H1 (cell line): ENCODE results near the gene BBS12. TPM values are rescaled to one million over a fixed set of nuclear protein-coding genes. Genes with fewer than 3 reads are reported as not detected.

Experiments
- CTCF ChIA-PET: fragments of 300-600 bp; sonication (Branson Sonifier 250); formaldehyde crosslinking; loops from one replicate; lab custom pipeline; 2021; ENCODE audit not compliant: partially characterized antibody; lab: Charles Lee
- POLR2A ChIA-PET: fragments of 300-600 bp; sonication (Branson Sonifier 250); formaldehyde crosslinking; loops from one replicate; lab custom pipeline; 2021; ENCODE audit warnings: inconsistent platforms; ENCODE audit not compliant: partially characterized antibody; lab: Charles Lee
- DNase-seq, 2 experiments: peaks; one replicate each; pipeline versions ENCODE4 v3.0.0 to v3.0.0-alpha.2; 2010 to 2022; ENCODE audit warnings: low spot score in 2 of 2, low read depth in 1 of 2, mixed read lengths in 1 of 2
- FAIRE-seq: peaks from 2 replicates; lab custom pipeline; 2011; peaks lifted over from hg19 to GRCh38; lab: Jason Lieb, UNC
- H2AFZ ChIP-seq: 2 replicates; pipeline ENCODE4 v1.8.1; 2012; ENCODE audit warnings: low read length, inconsistent platforms
- H2AK5ac ChIP-seq: 2 replicates; pipeline ENCODE4 v1.6.1; 2013; ENCODE audit warnings: low read depth, low read length
- H2BK120ac ChIP-seq: replicated peaks from 2 replicates; pipeline ENCODE3; 2013; ENCODE audit warnings: low read depth, low read length, inconsistent platforms
- H2BK12ac ChIP-seq: 2 replicates; pipeline ENCODE4 v1.6.1; 2013; ENCODE audit warnings: low read depth, low read length
- H2BK15ac ChIP-seq: 2 replicates; pipeline ENCODE4 v1.6.1; 2013; ENCODE audit warnings: low read length
- H2BK20ac ChIP-seq: 2 replicates; pipeline ENCODE4 v1.6.1; 2013; ENCODE audit warnings: low read length
- H2BK5ac ChIP-seq: 2 replicates; pipeline ENCODE4 v1.6.1; 2013; ENCODE audit warnings: low read depth, low read length
- H3K14ac ChIP-seq: 2 replicates; pipeline ENCODE4 v1.6.1; 2013; ENCODE audit warnings: inconsistent platforms; ENCODE audit not compliant: insufficient read length
- H3K18ac ChIP-seq: 2 replicates; pipeline ENCODE4 v1.6.1; 2013; ENCODE audit warnings: low read length; ENCODE audit errors: extremely low read depth
- H3K23ac ChIP-seq: 2 replicates; pipeline ENCODE4 v1.6.1; 2013; ENCODE audit warnings: inconsistent platforms; ENCODE audit not compliant: insufficient read length
- H3K23me2 ChIP-seq: 2 replicates; pipeline ENCODE4 v1.6.1; 2013; ENCODE audit warnings: low read depth, low read length
- H3K27ac ChIP-seq: 2 replicates; pipeline ENCODE4 v1.6.1; 2011; ENCODE audit warnings: low read depth, low read length, inconsistent platforms
- H3K27me3 ChIP-seq, 4 experiments: replicated peaks in 1 of 4; 1 replicate in 1 of 4; 2 replicates in 3 of 4; pipeline versions ENCODE4 v1.6.1 to v1.8.1; 2011 to 2013; ENCODE audit warnings: low read length in 3 of 4, mild to moderate bottlenecking in 3 of 4, inconsistent platforms in 2 of 4, mixed read lengths in 2 of 4, moderate library complexity in 1 of 4; ENCODE audit not compliant: control insufficient read depth in 3 of 4, insufficient read depth in 3 of 4; ENCODE audit errors: extremely low read depth in 1 of 4
- H3K36me3 ChIP-seq, 4 experiments: 2 replicates each; pipeline versions ENCODE4 v1.6.1 to v1.8.1; 2011 to 2013; ENCODE audit warnings: mild to moderate bottlenecking in 4 of 4, low read length in 3 of 4, moderate library complexity in 2 of 4, control low read depth in 1 of 4, inconsistent platforms in 1 of 4; ENCODE audit not compliant: insufficient read depth in 4 of 4, control insufficient read depth in 2 of 4
- H3K4ac ChIP-seq: replicated peaks from 2 replicates; pipeline ENCODE3; 2013; ENCODE audit warnings: low read length, low read depth, mixed read lengths, inconsistent platforms; ENCODE audit not compliant: insufficient read length
- H3K4me1 ChIP-seq, 4 experiments: replicated peaks in 1 of 4; 1 replicate in 1 of 4; 2 replicates in 3 of 4; pipeline versions ENCODE4 v1.6.1 to v1.8.1; 2011 to 2013; ENCODE audit warnings: low read length in 3 of 4, inconsistent platforms in 2 of 4, mixed read lengths in 1 of 4; ENCODE audit not compliant: insufficient read depth in 4 of 4, control insufficient read depth in 3 of 4
- H3K4me2 ChIP-seq, 2 experiments: 2 replicates each; pipeline versions ENCODE4 v1.6.1 to v1.8.1; 2011 to 2013; ENCODE audit warnings: low read depth in 2 of 2, low read length in 2 of 2, control low read depth in 1 of 2, inconsistent platforms in 1 of 2, mild to moderate bottlenecking in 1 of 2; ENCODE audit not compliant: insufficient read depth in 1 of 2
- H3K4me3 ChIP-seq, 4 experiments: fragments of 200-600, 300-600 bp in 1 of 4; sonication (generic), shearing (Covaris generic), sonication (Bioruptor Twin) in 1 of 4; 2 replicates each; pipeline versions ENCODE4 v1.5.1 to v1.8.1; 2011 to 2016; ENCODE audit warnings: low read length in 4 of 4, low read depth in 3 of 4, control low read depth in 2 of 4, inconsistent platforms in 2 of 4, mild to moderate bottlenecking in 2 of 4, mixed read lengths in 1 of 4, moderate library complexity in 1 of 4; ENCODE audit not compliant: insufficient read depth in 2 of 4; ENCODE audit errors: extremely low read depth in 1 of 4
- H3K56ac ChIP-seq: replicated peaks from 2 replicates; pipeline ENCODE3; 2013; ENCODE audit warnings: low read depth, mild to moderate bottlenecking, mixed read lengths, low read length, inconsistent platforms; ENCODE audit not compliant: insufficient read length
- H3K79me1 ChIP-seq: 2 replicates; pipeline ENCODE4 v1.6.1; 2013; ENCODE audit warnings: low read depth, low read length, control low read depth
- H3K79me2 ChIP-seq, 2 experiments: 2 replicates each; pipeline versions ENCODE4 v1.6.1 to v1.8.1; 2012 to 2013; ENCODE audit warnings: low read length in 2 of 2, mild to moderate bottlenecking in 2 of 2, inconsistent platforms in 1 of 2; ENCODE audit not compliant: insufficient read depth in 2 of 2, control insufficient read depth in 1 of 2
- H3K9ac ChIP-seq, 4 experiments: replicated peaks in 1 of 4; 1 replicate in 1 of 4; 2 replicates in 3 of 4; pipeline versions ENCODE4 v1.6.1 to v1.8.1; 2011 to 2013; ENCODE audit warnings: low read depth in 3 of 4, low read length in 3 of 4, control low read depth in 2 of 4, mild to moderate bottlenecking in 2 of 4, moderate library complexity in 2 of 4, inconsistent platforms in 1 of 4; ENCODE audit errors: extremely low read depth in 1 of 4
- H3K9me3 ChIP-seq, 2 experiments: 2 replicates each; pipeline versions ENCODE4 v1.6.1 to v1.8.1; 2012 to 2013; ENCODE audit warnings: mild to moderate bottlenecking in 2 of 2, moderate library complexity in 2 of 2, control low read depth in 1 of 2, inconsistent platforms in 1 of 2, low read depth in 1 of 2, low read length in 1 of 2, mixed read lengths in 1 of 2; ENCODE audit not compliant: insufficient read depth in 2 of 2
- H4K20me1 ChIP-seq, 2 experiments: replicated peaks in 1 of 2; 2 replicates each; pipeline versions ENCODE3 to v1.8.1; 2011 to 2013; ENCODE audit warnings: inconsistent platforms in 2 of 2, low read length in 2 of 2, mild to moderate bottlenecking in 1 of 2; ENCODE audit not compliant: insufficient read depth in 2 of 2, control insufficient read depth in 1 of 2
- H4K5ac ChIP-seq: 2 replicates; pipeline ENCODE4 v1.6.1; 2013; ENCODE audit warnings: low read length, low read depth, mixed read lengths, inconsistent platforms; ENCODE audit not compliant: insufficient read length
- H4K8ac ChIP-seq: 2 replicates; pipeline ENCODE4 v1.8.0; 2013; ENCODE audit warnings: mild to moderate bottlenecking, moderate library complexity, low read length, inconsistent platforms; ENCODE audit not compliant: insufficient read depth; ENCODE audit errors: extremely low read depth
- H4K91ac ChIP-seq: replicated peaks from 2 replicates; pipeline ENCODE3; 2013; ENCODE audit warnings: low read length, mixed read lengths, inconsistent platforms; ENCODE audit not compliant: insufficient read length
- CBX8 ChIP-seq: fragments of 300-800, 300-1000 bp; sonication (generic); IDR thresholded peaks from 2 replicates; pipeline ENCODE4 v1.7.1; 2016; ENCODE audit warnings: low read depth, low read length, borderline replicate concordance
- KDM1A ChIP-seq: fragments of 200-600, 300-600 bp; sonication (generic); IDR thresholded peaks from 2 replicates; pipeline ENCODE4 v1.7.1; 2016; ENCODE audit warnings: mild to moderate bottlenecking, low read length, borderline replicate concordance
- SIX5 ChIP-seq: IDR thresholded peaks from 2 replicates; pipeline ENCODE4 v1.6.1; 2011; ENCODE audit warnings: mild to moderate bottlenecking, low read depth, low read length
- WGBS, 2 experiments: shearing (Covaris generic) in 1 of 2; methylation state at CpG; one replicate each; pipeline versions ENCODE4 v1.1.6 to v1.1.7; 2013 to 2015; ENCODE audit warnings: low lambda C conversion rate in 2 of 2, mixed read lengths in 2 of 2, inconsistent platforms in 1 of 2, low coverage in 1 of 2, missing lambda C conversion rate in 1 of 2; ENCODE audit not compliant: insufficient replicate concordance in 2 of 2, insufficient coverage in 1 of 2, insufficient read length in 1 of 2; ENCODE audit errors: extremely low coverage in 1 of 2, missing lambda C conversion rate in 1 of 2; 5-methylcytosine and 5-hydroxymethylcytosine counted together
- polyA plus RNA-seq, 7 experiments: library from polyadenylated mRNA; depleted of rRNA in 3 of 7; stranded (reverse) in 5 of 7; unstranded in 2 of 7; fragments of >200 nt in 5 of 7; fragments of 200-250 nt in 2 of 7; gene quantifications; 1 replicate in 5 of 7; 2 replicates in 1 of 7; 4 replicates in 1 of 7; pipeline versions ENCODE4 v1.2.1 to v1.2.3, GENCODE V29; 2011 to 2013; ENCODE audit warnings: missing spikeins in 2 of 7, mixed read lengths in 2 of 7
- total RNA-seq: library from RNA; stranded (reverse); fragmentation: NEBNext Ultra II Directional; extraction: Animal tissue kit (Norgen Biotek cat#: 25700); gene quantifications from 2 replicates; pipeline ENCODE4 v1.2.1, GENCODE V29; 2021

Gene BBS12
- total and polyA plus RNA-seq, 2 of the 8 experiments (the other 6 are each of a cell fraction or from before 2014, with no cell fraction given) = 0.88 to 2.6 TPM

GRCh38 chr4:122766353-122766705, 33.8 kb downstream of the BBS12 start:
- ChIA-PET POLR2A (interaction anchor here (1.0 to 1.8 kb wide), 3 partner anchors 10 to 89 kb away, joined by 3 to 4 read pairs (median 3); no protein-coding TSS in a partner anchor), CTCF (interaction anchor here (0.6 to 3.0 kb wide), 7 partner anchors 8 to 205 kb away, joined by 3 to 23 read pairs (median 4); no protein-coding TSS in a partner anchor)
- Histone ChIP-seq H3K23me2 (no peaks in the 10 kb centered on the region), H3K4me2 (no peak overlapping the region), H3K36me3 (no peaks in the 10 kb centered on the region), H3K14ac (no peak overlapping the region), H3K4me3 (no peak overlapping the region), H3K4me1 (peaks cover 0 to 5% (median 4%) of the 10 kb centered on the region in 4 experiments; a peak in 3 of 7 replicates), H2BK120ac (no peak overlapping the region), H4K8ac (no peak overlapping the region), H2AFZ (no peak overlapping the region), H2BK5ac (no peak overlapping the region), H4K5ac (no peak overlapping the region), H2BK15ac (no peak overlapping the region), H3K18ac (no peak overlapping the region), H2BK12ac (no peak overlapping the region), H3K4ac (no peak overlapping the region), H4K91ac (no peak overlapping the region), H3K9me3 (no peaks in the 10 kb centered on the region), H2AK5ac (no peak overlapping the region), H3K79me2 (no peaks in the 10 kb centered on the region), H3K56ac (no peak overlapping the region), H3K27ac (no peak overlapping the region), H2BK20ac (no peak overlapping the region), H3K23ac (no peak overlapping the region), H3K79me1 (no peaks in the 10 kb centered on the region), H3K9ac (no peak overlapping the region), H3K27me3 (peaks cover 0 to 1% (median 0%) of the 10 kb centered on the region in 4 experiments; a peak in 1 of 7 replicates), H4K20me1 (no peaks in the 10 kb centered on the region)
- TF ChIP-seq SIX5 (no peak), CBX8 (no peak), KDM1A (peak; percentile 74; the same call in 1 of the 2 replicates)
- 92% methylated on average over 3 of the region's 3 CpGs; no CpG with 5 or more reads in 1 of the 2 experiments for WGBS, 2 experiments
- FAIRE-seq = no peak
- no peak for DNase-seq
